Esophagus mucosa (tissue), 1 donor: Measurements from ENCODE around the gene TEF. TPM values are rescaled to one million over a fixed set of nuclear protein-coding genes. Genes with fewer than 3 reads are reported as not detected.
"Not testable (repeated sequence)": the region's sequence is repeated elsewhere in the genome, so short reads cannot be mapped to it uniquely, and the experiment has no call there.

ENCODE experiments used
- ATAC-seq: fragments of 200-7000 bp; cut with Tn5 transposase; one replicate; pipeline ENCODE4 v1.9.1; 2020
- total RNA-seq: library from RNA; stranded (reverse); gene quantifications from one replicate; pipeline ENCODE4 v1.2.4, GENCODE V29; 2023
- donor health status: DM: yes; HTN: yes; CAD: no.

Gene TEF
- total RNA-seq, 1 donor from 2014 or later, result 12.5 TPM

DNA sequence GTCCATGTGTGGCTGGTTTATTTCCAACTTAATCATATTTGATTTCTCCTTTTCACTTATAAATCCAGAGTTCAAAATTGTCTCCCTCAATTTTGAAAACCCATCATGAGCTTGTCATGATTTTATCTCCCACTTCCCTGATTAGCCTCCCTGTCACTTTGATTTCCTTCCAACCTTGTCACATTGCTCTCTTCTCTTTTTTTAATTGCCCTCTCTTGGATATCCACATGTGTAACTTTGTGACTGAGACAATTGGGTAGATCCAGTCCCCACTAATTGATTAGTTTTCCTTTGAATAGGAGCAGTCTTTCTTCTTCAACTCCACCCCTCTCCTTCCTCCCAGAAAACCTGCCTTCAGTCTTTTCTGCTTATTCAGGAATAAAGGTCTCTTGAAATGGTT, 2.4 kb downstream of the TEF start:
- no peak for ATAC-seq

DNA sequence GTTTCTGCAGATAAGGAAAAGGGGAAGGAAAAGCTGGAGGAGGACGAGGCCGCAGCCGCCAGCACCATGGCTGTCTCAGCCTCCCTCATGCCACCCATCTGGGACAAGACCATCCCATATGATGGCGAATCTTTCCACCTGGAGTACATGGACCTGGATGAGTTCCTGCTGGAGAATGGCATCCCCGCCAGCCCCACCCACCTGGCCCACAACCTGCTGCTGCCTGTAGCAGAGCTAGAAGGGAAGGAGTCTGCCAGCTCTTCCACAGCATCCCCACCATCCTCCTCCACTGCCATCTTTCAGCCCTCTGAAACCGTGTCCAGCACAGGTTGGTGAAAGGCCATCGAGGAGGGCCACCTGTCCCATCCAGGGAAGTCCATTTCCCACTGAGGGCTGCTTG, 5.6 kb downstream of the TEF start:
- ATAC-seq, result no peak

DNA sequence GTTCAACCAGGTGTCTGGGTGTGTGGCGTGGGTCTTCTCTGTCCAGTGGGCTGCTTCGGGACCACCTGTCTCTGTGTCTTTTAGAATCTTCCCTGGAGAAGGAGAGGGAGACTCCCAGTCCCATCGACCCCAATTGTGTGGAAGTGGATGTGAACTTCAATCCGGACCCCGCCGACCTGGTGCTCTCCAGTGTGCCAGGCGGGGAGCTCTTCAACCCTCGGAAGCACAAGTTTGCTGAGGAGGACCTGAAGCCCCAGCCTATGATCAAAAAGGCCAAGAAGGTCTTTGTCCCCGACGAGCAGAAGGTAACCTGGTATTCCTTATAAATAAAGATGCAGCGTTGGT, 12.2 kb downstream of the TEF start:
- ATAC-seq, result no peak

DNA sequence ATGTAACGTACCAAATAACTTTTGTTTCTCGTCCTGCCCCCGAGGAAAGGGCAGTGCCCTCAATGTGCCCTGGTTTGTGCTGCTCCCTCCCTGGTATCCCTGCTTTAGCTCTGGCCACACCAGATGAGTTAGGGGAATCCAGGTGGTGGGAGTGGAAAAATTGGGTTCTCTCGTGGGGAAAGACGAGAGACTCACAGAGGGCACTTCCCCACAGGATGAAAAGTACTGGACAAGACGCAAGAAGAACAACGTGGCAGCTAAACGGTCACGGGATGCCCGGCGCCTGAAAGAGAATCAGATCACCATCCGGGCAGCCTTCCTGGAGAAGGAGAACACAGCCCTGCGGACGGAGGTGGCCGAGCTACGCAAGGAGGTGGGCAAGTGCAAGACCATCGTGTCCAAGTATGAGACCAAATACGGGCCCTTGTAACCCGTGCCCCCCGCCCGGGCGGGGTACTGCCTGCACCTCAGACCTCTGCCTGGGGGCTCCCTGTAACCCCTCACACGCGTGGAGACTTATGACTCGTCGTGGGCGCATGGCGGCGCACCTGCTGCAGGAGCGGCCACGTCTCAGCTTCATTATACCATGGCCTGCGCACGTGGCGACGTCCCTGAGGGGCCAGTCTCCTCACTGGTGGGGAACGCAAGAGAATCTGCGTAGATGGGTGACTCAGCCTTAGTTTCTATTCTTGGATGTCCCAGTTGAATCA, 13.9 kb downstream of the TEF start:
- ATAC-seq, result no peak

DNA sequence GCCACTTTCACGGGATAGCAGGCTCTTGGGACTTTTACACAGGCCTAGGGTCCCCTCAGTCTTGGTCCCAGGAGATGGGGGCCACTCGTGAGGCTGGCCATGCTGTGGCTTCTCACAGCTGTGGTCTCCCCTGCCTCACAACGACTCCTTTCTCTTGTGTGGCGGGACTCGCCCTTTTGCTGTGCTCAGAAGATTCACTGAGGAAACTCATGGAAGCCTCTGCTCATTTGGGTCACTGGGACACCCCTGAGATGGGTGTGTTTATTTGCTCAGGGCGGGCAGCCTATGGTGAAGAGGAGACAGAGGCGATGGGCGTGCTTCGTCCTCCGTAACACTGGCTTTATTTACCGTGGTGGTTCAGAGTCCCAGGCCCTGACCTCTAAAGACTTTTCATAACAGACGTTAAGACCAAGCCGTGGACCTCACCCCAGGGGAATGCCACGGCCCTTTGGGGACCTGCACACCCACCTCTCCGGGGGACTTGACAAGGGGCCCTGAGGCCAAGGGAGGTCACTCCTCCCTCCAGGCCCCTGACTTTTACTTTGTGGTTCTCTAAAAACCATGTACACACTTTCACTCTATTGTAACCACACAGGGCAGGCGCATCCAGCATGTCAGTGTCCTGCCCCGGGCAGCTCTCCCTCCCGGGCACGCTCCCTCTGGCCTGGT, 15.5 kb downstream of the TEF start:
- no peak for ATAC-seq

DNA sequence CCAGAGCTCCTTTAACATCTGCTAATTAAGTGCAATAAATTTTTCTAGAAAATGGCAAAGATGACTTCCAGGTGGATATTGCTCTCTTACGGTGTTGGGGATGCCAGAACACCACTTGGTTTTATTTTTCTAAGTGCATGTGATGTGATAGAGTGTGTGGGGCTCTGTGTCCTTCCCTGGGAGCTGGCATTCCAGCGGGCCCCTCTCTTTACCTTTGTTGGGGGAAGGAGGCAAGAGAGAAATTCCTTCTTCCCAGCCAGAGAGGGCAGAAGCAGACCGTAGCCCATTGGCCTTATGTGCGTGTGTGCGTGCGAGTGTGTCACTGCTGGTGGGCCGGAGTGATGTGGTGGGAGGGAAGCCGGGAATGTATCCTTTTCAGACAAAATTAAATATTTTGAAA, 17.2 kb downstream of the TEF start:
- no peak for ATAC-seq

DNA sequence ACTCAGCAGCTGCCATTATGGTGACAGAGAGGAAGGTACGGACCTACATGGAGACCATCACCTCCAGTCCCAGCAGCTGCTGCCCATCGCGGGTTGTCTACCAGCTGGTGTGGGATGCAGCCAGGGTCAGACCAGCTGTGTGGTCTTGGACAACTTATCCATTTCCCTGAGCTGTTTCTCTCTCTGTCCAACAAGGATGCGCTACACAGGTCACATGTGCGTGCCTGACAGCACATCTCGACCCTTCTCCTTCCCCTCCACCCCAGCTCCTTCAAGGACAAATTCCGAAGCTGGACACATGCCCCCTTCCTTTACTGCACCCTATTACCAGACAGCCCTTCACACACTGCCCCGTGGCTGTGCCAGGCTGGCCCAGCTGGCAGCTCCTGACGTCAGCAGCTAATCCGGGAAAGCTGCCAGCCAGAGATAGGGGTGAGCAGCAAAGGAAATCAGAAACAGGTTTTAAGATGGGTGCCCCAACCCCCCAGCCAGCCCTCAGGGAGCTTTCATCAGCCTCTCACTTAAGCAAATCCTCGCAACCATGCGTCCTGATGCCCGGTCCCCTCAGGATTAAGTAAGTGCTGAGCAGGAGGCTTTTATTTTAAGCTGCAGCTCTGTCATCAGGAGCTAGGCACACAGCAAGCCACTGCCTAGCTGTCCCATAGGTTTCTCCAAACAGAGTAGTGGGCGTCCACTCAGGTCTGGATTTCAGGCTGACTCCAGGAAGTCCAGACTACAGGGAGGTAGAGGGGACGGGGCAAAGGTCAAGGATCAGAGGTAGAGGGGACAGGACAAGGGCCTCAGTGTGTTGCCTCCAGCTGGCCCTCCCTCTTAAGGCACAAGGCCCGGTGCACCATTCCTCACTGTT, 20.3 kb downstream of the TEF start:
- peak; percentile 38 for ATAC-seq

DNA sequence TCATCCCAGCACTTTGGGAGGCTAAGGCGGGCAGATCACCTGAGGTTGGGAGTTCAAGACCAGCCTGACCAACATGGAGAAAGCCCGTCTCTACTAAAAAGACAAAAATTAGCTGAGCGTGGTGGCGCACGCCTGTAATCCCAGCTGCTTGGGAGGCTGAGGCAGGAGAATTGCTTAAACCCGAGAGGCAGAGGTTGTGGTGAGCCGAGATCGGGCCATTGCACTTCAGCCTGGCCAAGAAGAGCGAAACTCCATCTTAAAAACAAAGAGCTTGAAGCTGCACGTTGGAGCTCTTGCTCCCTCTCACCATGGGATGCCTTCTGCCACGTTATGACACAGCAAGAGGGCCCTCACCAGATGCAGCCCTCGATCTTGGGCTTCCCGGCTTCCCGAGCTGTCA, 21.1 kb downstream of the TEF start:
- ATAC-seq, result not testable (repeated sequence)

DNA sequence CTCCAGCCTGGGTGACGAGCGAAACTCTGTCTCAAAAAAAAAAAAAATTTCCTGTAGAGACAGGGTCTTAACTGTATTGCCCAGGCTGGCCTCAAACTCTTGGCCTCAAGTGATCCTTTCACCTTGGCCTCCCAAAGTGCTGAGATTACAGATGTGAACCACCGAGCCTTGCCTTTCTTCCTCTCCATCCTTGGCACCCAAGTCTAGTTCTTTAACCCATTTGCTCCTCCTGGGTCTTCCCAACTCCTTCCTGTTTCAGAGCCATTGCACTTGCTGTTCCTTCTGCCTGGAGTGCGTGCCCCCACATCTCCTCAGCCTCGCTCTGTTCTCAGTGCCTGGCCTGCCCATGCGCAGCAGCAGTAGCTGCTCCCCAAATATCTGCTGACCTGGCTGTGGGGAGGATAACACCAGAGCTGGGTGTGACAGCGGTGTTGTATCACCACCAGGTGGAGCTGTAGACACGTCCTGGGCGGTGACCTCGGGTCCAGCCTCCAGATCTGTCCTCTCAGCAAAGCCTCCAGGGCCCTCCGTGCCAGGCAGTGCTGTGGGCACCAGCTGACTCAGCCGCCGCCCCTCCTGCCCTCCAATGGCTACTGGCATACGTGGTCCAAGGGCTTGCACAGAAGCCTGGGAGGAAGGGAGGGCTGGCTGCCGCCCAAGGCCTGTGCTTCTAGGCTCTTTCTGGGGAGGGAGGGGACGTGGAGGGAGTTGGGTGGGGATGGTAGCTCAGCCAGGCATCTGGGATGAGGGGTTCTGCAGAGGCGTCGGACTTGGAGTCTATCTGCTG, 22.0 kb downstream of the TEF start:
- peak; percentile 95 for ATAC-seq

DNA sequence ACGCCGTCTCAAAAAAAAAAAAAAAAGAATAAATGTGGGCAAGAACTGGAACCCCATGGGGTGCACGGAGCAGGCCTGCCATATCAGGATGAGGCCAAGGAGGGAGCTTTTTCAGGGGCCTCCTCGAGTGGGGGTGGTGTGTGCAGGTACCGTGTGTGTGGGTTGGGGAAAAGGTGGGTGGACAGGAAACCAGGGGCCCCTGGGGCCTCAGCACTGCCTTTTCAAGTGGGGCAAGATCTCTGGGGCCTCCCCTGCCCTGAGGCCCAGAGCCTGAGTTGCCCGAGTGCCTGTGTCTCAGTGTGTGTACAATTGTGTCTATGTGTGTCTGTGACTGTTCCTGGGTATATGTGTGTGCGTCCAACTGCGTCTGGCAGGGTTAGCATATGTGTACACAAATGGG, 23.8 kb downstream of the TEF start:
- ATAC-seq, result no peak

DNA sequence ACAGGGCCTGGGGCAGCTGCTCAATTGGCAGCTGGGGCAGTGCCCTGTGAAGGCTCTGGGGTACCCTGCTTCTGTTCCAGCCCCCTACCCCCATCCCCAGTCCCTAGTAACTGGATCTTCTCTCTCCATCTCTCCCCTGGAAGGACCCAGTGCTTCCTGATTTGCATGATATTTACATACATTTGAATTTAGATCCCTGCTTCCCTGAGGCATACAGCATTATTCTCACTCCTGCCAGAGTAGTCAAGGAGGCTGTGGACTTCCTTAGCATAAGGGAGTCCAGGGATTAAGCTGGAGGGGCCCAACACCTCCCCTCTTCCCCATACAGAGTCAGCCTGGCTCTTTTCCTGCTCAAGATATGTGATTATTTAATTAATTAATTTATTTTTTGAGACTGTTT, 24.7 kb downstream of the TEF start:
- no peak for ATAC-seq

DNA sequence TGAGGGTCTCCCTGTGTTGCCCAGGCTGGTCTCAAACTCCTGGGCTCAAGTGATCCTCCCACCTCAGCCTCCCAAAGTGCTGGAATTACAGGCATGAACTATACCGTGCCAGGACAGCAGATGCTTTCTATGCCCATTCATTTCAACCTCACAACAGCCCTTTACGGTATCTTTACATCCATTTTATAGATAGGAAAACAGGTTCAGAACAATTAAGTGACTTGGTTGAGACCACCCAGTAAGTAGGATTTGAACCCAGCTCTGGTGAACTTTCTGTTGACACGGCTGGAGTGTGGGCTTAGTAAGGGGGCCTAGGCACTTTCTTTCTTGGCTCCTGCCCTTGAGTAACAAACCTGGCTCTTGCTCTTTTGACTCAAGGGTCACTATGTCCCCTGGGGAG, 25.7 kb downstream of the TEF start:
- no peak for ATAC-seq

DNA sequence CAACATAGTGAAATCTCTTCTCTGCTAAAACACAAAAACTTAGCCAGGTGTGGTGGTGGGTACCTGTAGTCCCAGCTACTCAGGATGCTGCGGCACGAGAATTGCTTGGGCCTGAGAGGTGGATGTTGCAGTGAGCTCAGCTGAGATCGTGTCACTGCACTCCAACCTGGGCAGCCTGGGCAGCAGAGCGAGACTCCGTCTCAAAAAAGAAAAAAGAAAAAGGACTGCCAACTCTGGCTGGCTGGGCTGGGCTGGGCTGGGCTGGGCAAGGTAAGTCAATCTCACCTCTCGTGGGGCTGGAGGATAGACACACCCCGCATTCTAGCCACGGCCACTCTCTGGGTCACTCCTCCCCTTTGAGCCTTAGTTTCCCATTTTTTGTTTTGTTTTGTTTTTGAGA, 26.9 kb downstream of the TEF start:
- ATAC-seq, result no peak

DNA sequence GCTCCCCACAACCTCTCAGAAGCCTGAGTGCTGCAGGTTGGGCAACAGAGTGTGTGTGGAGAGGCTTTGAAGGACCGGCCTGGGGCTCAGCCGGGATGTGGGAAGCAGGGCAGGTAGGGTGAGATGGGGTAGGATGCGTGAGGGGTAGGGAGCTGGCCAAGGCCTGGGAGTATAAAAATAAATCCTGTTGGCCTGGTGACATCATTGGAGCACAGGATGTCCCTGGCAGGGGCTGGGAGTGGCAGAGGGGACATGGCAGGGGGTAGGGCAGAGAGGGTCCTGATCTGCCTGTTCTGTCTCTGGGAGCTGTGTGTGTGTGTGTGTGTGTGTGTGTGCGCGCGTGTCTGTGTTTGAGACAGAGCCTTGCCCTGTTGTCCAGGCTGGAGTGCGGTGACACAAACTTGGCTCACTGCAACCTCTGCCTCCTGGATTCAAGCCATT, 28.6 kb downstream of the TEF start:
- no peak for ATAC-seq

DNA sequence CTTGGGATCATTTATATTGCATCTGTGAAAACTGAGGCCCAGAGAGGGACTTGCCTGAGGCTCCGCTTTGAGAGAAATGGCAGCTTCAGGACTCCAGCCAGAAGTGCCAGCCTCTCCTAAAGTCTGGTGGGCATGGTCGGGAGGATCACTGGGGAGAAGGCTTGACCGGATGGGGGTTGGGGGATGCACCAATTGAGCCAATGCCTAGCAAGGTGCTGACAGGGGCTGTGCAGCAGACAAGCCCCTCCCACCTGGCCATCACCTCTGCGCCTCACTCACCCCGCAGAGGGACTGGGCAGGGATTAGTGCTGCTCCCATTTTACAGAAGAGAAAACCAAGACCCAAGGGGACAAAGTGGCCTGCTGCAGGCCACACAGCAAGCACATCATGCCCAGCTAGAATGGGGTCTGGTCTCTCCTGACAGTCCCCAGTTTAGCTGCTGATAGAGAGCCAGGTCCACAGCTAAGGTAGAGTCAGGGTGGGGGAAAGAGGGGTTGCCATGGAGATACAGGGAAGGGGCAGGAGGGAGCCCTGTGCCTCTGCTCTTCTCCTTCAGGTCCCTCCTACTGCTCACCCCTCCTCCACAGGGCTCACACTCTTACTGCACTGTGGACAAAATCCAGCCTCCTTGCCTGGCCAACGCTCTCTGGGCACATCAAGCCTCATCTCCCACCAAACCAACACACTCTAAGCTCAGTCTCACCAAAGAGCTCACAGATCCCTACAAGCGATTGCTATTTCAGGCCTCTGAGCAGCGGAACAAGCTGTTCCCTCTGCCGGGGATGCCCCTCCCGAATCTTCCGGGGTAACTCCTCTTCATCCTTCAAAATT, 29.5 kb downstream of the TEF start:
- ATAC-seq, result no peak

DNA sequence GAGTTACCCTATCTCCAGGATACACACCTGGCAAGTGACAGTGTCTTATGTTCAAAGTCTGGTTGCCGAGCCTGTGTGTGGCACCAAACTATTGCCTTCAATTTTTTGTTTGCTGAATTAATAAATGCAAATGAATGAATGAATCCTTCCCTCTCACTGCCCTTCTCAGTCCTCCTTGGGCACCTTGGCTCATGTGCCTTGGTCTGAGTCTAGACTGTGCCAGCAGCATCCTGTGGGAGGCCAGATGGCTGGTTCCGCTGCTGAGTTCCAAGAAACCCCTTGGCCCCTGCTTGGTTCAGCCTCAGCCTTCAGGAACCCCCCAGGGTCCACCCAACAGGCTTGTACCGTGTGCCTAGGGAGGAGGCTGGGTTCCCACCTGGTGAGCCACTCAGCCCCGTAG, 33.8 kb downstream of the TEF start:
- no peak for ATAC-seq

DNA sequence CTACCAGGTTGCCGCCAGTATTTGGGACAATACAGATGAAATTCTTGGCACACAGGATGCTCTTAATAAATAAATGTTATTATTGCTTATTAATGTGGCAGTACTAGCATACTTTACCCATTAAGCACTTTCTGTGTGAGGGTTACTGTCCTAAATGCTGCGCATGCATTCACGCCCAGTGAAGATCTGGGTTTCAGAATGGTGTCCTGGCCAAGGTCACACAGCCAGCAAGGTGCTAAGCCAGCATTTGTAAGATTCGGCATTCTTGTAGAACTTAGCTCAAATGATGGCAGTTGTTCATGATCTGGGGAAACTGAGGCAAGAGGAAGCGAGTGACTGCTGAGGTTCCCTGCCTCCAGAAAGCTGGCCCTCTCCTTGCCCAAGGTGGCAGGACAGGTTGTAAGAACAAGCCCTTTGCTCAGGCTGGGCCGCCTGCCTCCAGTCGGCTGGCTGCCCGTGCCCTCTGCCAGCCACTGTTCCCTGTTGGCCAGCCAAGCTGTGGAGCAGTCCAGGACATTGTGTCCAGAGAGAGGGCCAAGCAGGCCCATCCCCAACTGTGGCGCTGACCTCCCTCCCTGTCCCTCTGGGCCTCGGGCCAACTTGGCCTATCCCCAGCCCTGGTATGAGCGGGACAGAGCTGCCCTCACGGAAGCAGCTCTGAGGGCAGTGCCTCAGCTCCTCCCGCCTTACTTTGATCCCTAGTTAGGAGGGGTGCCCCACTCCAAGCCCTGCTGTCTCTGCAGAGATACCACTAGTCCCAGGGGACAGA, 36.1 kb downstream of the TEF start:
- ATAC-seq, result peak; percentile 31

DNA sequence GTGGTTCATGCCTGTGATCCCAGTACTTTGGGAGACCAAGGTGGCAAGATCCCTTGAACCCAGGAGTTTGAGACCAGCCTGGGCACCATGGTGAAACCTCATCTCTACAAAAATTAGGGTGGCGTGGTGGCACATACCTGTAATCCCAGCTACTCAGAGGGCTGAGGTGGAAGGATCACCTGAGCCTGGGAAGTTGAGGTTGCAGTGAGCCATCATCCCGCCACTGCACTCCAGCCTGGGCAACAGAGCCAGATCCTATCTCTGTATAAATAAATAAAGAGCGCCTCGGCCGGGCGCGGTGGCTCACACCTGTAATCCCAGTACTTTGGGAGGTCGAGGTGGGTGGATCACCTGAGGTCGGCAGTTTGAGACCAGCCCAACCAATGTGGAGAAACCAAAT, 37.0 kb downstream of the TEF start:
- no peak for ATAC-seq

DNA sequence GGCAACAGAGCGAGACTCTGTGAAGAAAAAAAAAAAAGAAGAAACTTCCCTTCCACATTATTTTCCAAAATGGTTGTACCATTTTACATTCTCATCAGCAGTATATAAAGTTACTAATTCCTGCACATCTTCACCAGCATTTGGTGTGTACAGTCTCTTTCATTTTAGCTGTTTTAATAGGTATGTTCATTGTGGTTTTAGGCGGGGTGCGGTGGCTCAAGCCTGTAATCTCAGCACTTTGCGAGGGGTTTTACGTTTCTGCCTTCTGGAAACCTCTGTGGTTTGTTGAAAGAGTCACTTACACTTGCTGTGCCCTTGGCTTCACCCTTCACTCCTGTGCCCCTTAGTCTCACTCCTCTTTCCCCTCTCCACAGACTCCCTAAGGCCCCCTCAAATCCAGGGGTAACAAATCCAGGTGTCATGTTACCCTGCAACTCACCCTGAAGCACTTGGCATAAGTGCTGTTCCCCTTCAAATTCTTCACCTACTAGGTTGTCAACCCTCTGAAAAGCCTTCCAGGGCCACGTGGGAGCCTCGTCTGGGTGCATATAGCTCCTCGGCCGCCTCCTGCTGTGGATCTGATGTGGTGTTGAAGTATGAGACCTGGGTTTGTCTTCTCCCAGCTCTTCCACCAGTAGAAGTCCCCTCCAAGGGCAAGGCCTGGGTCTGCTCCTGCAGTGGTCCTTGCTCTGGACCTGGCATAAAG, 44.1 kb downstream of the TEF start:
- no peak for ATAC-seq

DNA sequence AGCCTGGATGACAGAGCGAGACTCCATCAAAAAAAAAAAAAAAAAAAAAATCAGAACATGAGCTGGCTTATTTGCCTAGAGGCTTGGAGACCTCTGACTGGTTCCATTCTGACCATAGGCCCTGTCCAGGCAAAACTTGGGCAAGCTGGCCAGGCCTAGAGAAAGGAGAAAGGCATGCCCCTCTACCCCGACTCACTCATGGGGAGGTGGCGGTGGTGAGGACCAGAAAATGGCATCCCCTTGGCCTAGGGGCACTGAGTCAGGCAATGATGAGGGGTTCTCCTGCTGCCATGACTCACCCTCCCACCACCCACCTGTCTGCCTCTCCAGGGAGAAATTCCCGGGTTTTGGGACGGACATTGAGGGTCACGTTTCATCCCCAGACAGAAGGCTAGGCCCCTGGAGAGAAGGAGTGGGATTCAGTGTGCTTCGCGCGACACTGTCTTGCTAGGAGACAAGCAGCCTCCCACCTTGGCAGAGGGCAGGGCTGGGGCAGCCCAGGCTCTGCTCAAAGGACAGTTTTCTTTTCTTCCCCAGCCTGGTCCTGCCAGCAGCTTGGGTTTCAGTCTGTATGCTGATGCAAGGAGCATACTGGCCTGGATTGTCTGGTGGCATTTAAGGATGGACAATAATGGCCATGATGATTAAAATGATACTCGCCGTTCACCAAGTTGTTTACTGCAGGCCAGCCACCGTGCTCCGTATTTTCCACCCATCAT, 47.6 kb downstream of the TEF start:
- ATAC-seq, result peak; percentile 16
